ENCODE measurements around the gene ZMYM4.
"Not testable (repeated sequence)": the region's sequence is repeated elsewhere in the genome, so short reads cannot be mapped to it uniquely, and the experiment has no call there.

The ZMYM4 gene

GRCh38 chr1:35268282-35269200 lies at the start of gene ZMYM4:
ZMYM4 (plus strand) TSS chr1:35268709; CDS start chr1:35269047, 338 bp downstream.
- DNase-seq, result peak; percentile 92

GRCh38 chr1:35220976-35221375 lies 47.5 kb upstream of the ZMYM4 start:
- no peak for DNase-seq

- no peak for DNase-seq
These were observed 46.0 kb upstream of the ZMYM4 start for GRCh38 chr1:35222322-35223083.

- DNase-seq, result no peak
These were observed 45.4 kb upstream of the ZMYM4 start for GRCh38 chr1:35223084-35223630.

GRCh38 chr1:35226546-35226945 lies 42.0 kb upstream of the ZMYM4 start:
- DNase-seq, result no peak

DNA sequence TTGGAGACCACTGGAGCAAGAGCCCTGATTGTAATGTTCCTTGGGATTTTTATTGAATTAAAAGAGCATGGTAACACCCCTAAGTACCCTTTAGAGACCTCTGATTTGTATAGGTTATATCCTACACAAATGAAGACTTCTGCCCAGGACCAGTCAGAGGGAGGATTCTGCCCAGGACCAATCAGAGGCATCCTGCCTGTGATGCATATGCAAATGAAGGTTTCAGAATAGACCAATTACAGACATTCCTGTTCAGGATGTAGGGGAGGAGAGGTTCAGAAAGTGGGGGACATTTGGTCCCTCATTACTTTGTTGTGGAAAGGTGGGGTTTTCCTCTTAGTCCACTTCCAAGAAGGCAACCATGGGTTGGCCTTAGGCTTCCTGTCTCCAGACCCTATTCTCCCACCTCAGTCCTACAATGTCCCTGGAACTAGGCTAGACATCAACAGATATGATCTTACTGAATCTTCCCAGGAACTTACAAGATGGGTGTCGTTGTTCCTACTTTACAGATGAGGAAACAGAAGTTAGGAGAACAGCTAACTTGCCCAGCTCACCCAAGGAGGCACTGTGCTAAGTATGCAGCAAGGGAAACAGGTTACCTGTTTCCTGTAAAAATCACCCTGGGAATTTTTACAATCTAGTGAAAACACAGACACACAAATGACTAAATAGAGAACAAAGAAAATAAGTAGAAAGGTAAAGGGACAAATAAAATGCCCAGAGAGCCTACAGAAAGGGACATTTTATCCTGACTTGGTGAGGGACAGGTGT lies 38.7 kb upstream of the ZMYM4 start:
- no peak for DNase-seq

DNA sequence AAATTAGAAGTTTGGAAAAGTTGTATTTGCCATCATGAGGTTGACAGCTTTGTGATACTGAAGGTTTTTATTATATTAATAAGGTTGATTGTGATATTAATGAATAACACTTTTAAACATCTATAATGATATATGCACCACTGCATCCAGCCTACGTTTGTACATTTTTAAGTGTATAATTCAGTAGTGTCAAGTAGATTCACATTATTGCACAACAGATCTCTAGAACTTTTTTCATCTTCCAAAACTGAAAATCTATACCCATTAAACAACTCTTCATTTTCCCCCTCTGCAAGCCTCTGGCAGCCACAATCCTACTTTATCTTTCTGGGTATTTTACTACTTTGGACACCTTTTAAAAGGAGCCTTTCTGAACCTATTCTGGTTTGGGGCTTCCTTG lies 37.2 kb upstream of the ZMYM4 start:
- DNase-seq, result no peak

GRCh38 chr1:35236772-35237171 lies 31.7 kb upstream of the ZMYM4 start:
- DNase-seq, result not testable (repeated sequence)

DNA sequence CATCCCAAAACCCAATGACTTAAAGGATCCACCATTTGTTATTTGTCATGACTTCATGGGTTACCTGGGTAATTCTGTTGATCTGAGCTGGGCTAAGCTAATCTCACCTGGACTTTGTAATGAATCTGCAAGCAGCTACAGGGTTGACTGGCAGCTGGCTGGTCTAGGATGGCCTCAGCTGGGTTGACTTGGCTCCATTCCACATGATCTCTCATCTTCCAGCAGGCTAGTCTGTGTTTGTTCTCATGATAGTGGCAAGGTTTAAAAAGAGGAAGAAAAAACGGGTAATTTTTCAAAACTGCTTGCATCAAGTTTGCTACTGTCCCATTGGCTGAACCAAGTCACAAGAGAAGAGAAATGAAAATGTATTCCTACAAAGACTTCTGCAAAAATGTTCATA lies 24.8 kb upstream of the ZMYM4 start:
- no peak for DNase-seq

GRCh38 chr1:35247256-35247655 lies 21.3 kb upstream of the ZMYM4 start:
- no peak for DNase-seq

- no peak for DNase-seq
These were observed 14.6 kb upstream of the ZMYM4 start for GRCh38 chr1:35253941-35254340.

GRCh38 chr1:35255276-35255675 lies 13.2 kb upstream of the ZMYM4 start:
- no peak for DNase-seq

DNA sequence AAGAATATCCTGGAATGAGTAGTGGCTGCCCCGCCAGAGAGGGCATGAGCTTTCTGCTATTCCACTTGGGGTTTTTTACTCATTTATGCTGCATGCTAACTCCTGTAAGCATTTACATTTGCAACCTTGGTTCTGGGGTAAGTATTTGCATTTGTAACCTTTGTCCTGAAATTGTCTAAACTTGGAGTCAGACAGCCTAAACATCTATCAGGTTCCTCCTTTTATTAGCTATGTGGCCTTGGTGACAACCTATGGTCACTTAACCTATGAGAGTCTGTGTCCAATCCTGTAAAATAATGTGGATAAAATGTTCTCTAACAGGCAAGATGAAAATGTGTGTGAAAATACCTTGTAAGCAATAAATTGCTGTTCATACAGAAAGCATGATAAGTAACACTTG lies 8.9 kb upstream of the ZMYM4 start:
- DNase-seq, result no peak

DNA sequence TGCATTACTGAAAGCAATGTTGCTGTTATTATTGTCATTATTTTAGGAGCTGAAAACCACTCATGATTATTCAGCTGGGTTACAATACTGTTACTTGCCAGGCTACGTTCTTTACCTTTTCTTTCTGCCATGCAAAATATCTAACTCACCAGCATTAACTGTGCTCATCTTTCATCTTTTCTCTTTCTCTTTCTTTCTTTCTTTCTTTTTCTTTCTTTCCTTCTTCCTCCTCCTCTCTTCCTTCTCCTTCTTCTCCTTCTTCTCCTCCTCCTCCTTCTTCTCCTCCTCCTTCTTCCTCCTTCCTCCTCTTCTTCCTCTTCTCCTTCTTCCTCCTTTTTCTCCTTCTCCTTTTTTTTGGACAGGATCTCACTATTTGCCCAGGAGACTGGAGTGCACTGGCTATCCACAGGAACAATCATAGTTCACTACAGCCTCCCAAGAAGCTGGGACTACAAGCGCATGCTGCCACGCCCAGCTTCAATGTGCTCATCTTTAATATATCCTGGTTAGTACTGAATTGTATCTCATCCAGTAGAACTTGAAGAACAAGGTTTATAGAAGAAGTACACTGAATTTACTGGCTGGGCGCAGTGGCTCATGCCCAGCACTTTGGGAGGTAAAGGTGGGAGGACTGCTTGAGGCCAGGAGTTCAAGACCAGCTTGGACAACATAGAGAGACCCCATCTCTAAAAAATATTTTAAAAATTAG lies 6.9 kb upstream of the ZMYM4 start:
- DNase-seq, result no peak

- DNase-seq, result no peak
These were observed 4.5 kb upstream of the ZMYM4 start for GRCh38 chr1:35264035-35264434.

DNA sequence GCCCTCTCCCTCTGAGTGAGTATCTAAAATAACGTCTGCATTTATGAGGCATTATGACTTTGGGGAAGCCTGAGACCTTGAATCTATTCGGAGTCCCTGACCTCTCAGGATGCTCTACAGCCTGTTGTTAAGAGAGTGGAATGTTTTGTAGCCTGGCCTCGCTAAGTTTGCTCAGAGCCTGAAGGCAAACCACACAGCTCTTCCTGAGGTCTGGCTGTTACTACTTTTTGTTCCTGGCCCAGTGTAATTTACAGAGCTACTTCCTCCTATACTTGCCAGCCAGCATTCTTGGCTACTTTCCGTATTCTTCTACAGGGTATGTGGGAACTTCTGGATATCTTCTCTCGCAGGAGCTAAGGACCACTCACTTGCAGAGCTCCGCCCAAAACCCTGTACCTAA lies 3.6 kb upstream of the ZMYM4 start:
- no peak for DNase-seq

DNA sequence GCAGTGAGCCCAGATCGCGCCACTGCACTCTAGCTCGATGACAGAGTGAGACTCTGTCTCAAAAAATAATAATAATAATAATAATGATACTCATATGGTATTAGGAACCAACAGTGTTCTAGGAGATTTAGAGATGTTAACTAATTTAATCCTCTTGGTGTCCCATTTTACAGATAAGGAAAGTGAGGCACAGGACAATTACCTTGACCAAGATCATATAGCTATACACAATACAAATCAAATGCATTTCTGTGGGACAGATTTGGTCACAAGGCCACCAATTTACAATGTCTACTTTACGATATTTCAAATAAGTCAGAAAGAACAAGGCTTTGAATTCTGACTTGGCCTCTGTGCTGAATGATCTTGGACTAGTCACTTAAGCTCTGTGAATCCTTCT lies 2.2 kb upstream of the ZMYM4 start:
- no peak for DNase-seq

GRCh38 chr1:35269201-35269988 lies 886 bp downstream of the ZMYM4 start:
- no peak for DNase-seq

GRCh38 chr1:35269989-35270289 lies 1.4 kb downstream of the ZMYM4 start:
- no peak for DNase-seq

GRCh38 chr1:35270836-35271235 lies 2.3 kb downstream of the ZMYM4 start:
- no peak for DNase-seq

GRCh38 chr1:35274197-35274596 lies 5.7 kb downstream of the ZMYM4 start:
- DNase-seq, result no peak

Data from activated CD8-positive, alpha-beta memory T cell treated with anti-CD3 and anti-CD28 coated beads for 24 hours (primary cell).